GM19438 (cell line): Measurements from ENCODE around the gene ALG14.
"Not testable (repeated sequence)": the region's sequence is repeated elsewhere in the genome, so short reads cannot be mapped to it uniquely, and the experiment has no call there.

Experiments
- ATAC-seq: cut with Tn5 transposase; IDR thresholded peaks from one replicate; pipeline ENCODE4 v1.9.1; 2021; ENCODE audit warnings: low read depth; ENCODE audit not compliant: unreplicated experiment

The ALG14 gene

GRCh38 chr1:95089650-95090287, 17.0 kb upstream of the ALG14 start:
- no peak for ATAC-seq

GRCh38 chr1:95088303-95088702, 15.6 kb upstream of the ALG14 start:
- ATAC-seq = no peak

GRCh38 chr1:95086949-95087533, 14.3 kb upstream of the ALG14 start:
- ATAC-seq = no peak

GRCh38 chr1:95085376-95085775, 12.6 kb upstream of the ALG14 start:
- ATAC-seq = no peak

GRCh38 chr1:95084317-95085176, 11.8 kb upstream of the ALG14 start:
- ATAC-seq = no peak

GRCh38 chr1:95080879-95081278, 8.1 kb upstream of the ALG14 start:
- ATAC-seq = no peak

- no peak for ATAC-seq
Measured at GRCh38 chr1:95080446-95080845, 7.7 kb upstream of the ALG14 start.

- no peak for ATAC-seq
Measured at GRCh38 chr1:95076034-95076433, 3.3 kb upstream of the ALG14 start.

GRCh38 chr1:95073446-95073845, 695 bp upstream of the ALG14 start:
- ATAC-seq = no peak

GRCh38 chr1:95072117-95072516, 634 bp downstream of the ALG14 start:
- ATAC-seq = no peak

GRCh38 chr1:95071539-95071938, 1.2 kb downstream of the ALG14 start:
- ATAC-seq = no peak

- ATAC-seq = no peak
Measured at GRCh38 chr1:95069710-95070093, 3.0 kb downstream of the ALG14 start.

- ATAC-seq = no peak
Measured at GRCh38 chr1:95068956-95069709, 3.6 kb downstream of the ALG14 start.

GRCh38 chr1:95067568-95067967, 5.2 kb downstream of the ALG14 start:
- no peak for ATAC-seq

- no peak for ATAC-seq
Measured at GRCh38 chr1:95067062-95067461, 5.7 kb downstream of the ALG14 start.

- ATAC-seq = no peak
Measured at GRCh38 chr1:95061445-95062006, 11.2 kb downstream of the ALG14 start.

- ATAC-seq = no peak
Measured at GRCh38 chr1:95058974-95059373, 13.8 kb downstream of the ALG14 start.

GRCh38 chr1:95057351-95057750, 15.4 kb downstream of the ALG14 start:
- no peak for ATAC-seq

GRCh38 chr1:95049935-95050334, 22.8 kb downstream of the ALG14 start:
- ATAC-seq = no peak

- ATAC-seq = no peak
Measured at GRCh38 chr1:95048317-95048716, 24.4 kb downstream of the ALG14 start.

GRCh38 chr1:95047624-95048023, 25.1 kb downstream of the ALG14 start:
- not testable (repeated sequence) for ATAC-seq
